DND-41 (cell line): Measurements from ENCODE around the gene UST.

Source experiments
- EZH2 ChIP-seq: IDR thresholded peaks from 3 replicates; pipeline ENCODE4 v1.6.1; 2012; ENCODE audit warnings: borderline replicate concordance, low read depth, mild to moderate bottlenecking, moderate library complexity, low read length, inconsistent platforms; ENCODE audit not compliant: severe bottlenecking
- TF ChIP-seq, protein P1 (sequence below): IDR thresholded peaks from 2 replicates; pipeline ENCODE4 v1.5.1; 2012; ENCODE audit warnings: borderline replicate concordance, low read length, moderate library complexity, mild to moderate bottlenecking; ENCODE audit not compliant: poor library complexity, severe bottlenecking; ENCODE audit errors: extremely low read depth

DNA sequence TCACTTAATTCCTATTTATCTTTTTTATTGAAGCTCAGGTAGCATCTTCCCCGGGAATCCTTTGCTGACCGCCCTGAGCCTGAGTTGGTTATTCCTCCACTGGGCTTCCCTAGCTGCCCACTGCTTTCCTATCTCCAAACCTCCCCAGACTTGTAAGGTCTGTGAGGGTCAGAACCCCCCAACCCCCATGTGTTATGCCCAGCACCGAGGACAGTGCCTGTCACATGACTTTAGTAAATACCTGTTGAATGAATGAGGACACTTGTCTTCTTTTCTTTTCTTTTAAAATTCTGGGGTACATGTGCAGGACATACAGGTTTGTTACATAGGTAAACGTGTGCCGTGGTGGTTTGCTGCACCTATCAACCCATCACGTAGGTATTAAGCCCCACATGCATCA, 105.9 kb downstream of the UST start:
- no peak for TF ChIP-seq EZH2
- TF ChIP-seq, protein P1, sequence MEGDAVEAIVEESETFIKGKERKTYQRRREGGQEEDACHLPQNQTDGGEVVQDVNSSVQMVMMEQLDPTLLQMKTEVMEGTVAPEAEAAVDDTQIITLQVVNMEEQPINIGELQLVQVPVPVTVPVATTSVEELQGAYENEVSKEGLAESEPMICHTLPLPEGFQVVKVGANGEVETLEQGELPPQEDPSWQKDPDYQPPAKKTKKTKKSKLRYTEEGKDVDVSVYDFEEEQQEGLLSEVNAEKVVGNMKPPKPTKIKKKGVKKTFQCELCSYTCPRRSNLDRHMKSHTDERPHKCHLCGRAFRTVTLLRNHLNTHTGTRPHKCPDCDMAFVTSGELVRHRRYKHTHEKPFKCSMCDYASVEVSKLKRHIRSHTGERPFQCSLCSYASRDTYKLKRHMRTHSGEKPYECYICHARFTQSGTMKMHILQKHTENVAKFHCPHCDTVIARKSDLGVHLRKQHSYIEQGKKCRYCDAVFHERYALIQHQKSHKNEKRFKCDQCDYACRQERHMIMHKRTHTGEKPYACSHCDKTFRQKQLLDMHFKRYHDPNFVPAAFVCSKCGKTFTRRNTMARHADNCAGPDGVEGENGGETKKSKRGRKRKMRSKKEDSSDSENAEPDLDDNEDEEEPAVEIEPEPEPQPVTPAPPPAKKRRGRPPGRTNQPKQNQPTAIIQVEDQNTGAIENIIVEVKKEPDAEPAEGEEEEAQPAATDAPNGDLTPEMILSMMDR = no peak
